SK-N-SH (cell line): ENCODE measurements around the gene APLN. TPM values are rescaled to one million over a fixed set of nuclear protein-coding genes. Genes with fewer than 3 reads are reported as not detected.

ENCODE experiments used
- CTCF ChIA-PET: fragments of 300-600, 350-600 bp; formaldehyde crosslinking; extraction: SDS; loops from one replicate; lab custom pipeline; 2021; lab: Yijun Ruan, JAX
- POLR2A ChIA-PET: fragments of 350-600 bp; sonication (Branson Sonifier 250); formaldehyde crosslinking; extraction: SDS; loops from one replicate; lab custom pipeline; 2020; ENCODE audit warnings: antibody characterized with exemption, inconsistent platforms; lab: Yijun Ruan, JAX
- DNase-seq: peaks from one replicate; pipeline ENCODE4 v3.0.0; 2012
- H2AFZ ChIP-seq: fragments of 200-600 bp; sonication (generic); 2 replicates; pipeline ENCODE4 v1.8.1; 2016; ENCODE audit warnings: antibody characterized with exemption, mild to moderate bottlenecking, low read depth
- H3F3A ChIP-seq: fragments of 200-600 bp; sonication (generic); replicated peaks from 2 replicates; pipeline ENCODE3; 2016; ENCODE audit warnings: antibody characterized with exemption, mild to moderate bottlenecking; ENCODE audit not compliant: insufficient read depth
- H3K27ac ChIP-seq, 2 experiments: fragments of 200-500 bp in 1 of 2; fragments of 200-600 bp in 1 of 2; sonication (Bioruptor generic) in 1 of 2; sonication (generic), shearing (Covaris generic) in 1 of 2; 2 replicates each; pipeline versions ENCODE4 v1.5.1 to v1.6.1; 2014 to 2016; ENCODE audit warnings: low read depth in 2 of 2, inconsistent platforms in 1 of 2, low read length in 1 of 2, mild to moderate bottlenecking in 1 of 2, mixed read lengths in 1 of 2
- H3K27me3 ChIP-seq: fragments of 200-600 bp; sonication (generic), shearing (Covaris generic); 2 replicates; pipeline ENCODE4 v1.6.1; 2016; ENCODE audit warnings: mixed run types; ENCODE audit not compliant: insufficient read depth
- H3K36me3 ChIP-seq, 2 experiments: fragments of 200-500 bp in 1 of 2; fragments of 200-600 bp in 1 of 2; sonication (Bioruptor generic) in 1 of 2; sonication (generic) in 1 of 2; replicated peaks in 1 of 2; 2 replicates each; pipeline versions ENCODE3 to v1.5.1; 2014 to 2016; ENCODE audit warnings: low read length in 1 of 2, mild to moderate bottlenecking in 1 of 2; ENCODE audit not compliant: insufficient read depth in 2 of 2, control insufficient read depth in 1 of 2
- H3K4me1 ChIP-seq, 2 experiments: fragments of 200-500 bp in 1 of 2; fragments of 200-600 bp in 1 of 2; sonication (Bioruptor generic) in 1 of 2; sonication (generic), shearing (Covaris generic) in 1 of 2; 2 replicates each; pipeline versions ENCODE4 v1.5.1 to v1.6.1; 2014 to 2016; ENCODE audit warnings: low read depth in 1 of 2, low read length in 1 of 2, mixed run types in 1 of 2; ENCODE audit not compliant: insufficient read depth in 2 of 2, control insufficient read depth in 1 of 2
- H3K4me2 ChIP-seq: fragments of 200-600 bp; sonication (generic), shearing (Covaris generic); 2 replicates; pipeline ENCODE4 v1.6.1; 2017; ENCODE audit warnings: mixed run types
- H3K4me3 ChIP-seq, 2 experiments: fragments of 200-500 bp in 1 of 2; fragments of 200-600 bp in 1 of 2; sonication (Bioruptor generic) in 1 of 2; sonication (generic), shearing (Covaris generic) in 1 of 2; 2 replicates each; pipeline versions ENCODE4 v1.5.1 to v1.8.1; 2014 to 2016; ENCODE audit warnings: low read depth in 2 of 2, inconsistent platforms in 1 of 2, low read length in 1 of 2, mild to moderate bottlenecking in 1 of 2, mixed read lengths in 1 of 2, moderate library complexity in 1 of 2
- H3K79me2 ChIP-seq: fragments of 200-600 bp; sonication (generic); 2 replicates; pipeline ENCODE4 v1.8.1; 2017; ENCODE audit warnings: mild to moderate bottlenecking; ENCODE audit not compliant: insufficient read depth
- H3K9ac ChIP-seq: fragments of 200-600 bp; sonication (generic); 2 replicates; pipeline ENCODE4 v1.6.1; 2017; ENCODE audit warnings: mixed run types
- H3K9me2 ChIP-seq: fragments of 200-600 bp; sonication (generic); 2 replicates; pipeline ENCODE4 v1.6.1; 2017; ENCODE audit warnings: mixed run types
- H3K9me3 ChIP-seq: fragments of 200-600 bp; sonication (generic); 2 replicates; pipeline ENCODE4 v1.6.1; 2017; ENCODE audit warnings: mixed run types, mild to moderate bottlenecking, moderate library complexity
- H4K20me1 ChIP-seq: fragments of 200-600 bp; sonication (generic); 2 replicates; pipeline ENCODE4 v1.6.1; 2017; ENCODE audit warnings: mild to moderate bottlenecking, mixed run types; ENCODE audit not compliant: insufficient read depth
- ELF1 ChIP-seq: IDR thresholded peaks from 2 replicates; pipeline ENCODE4 v1.4.0; 2012
- EP300 ChIP-seq, 2 experiments: IDR thresholded peaks; 2 replicates each; pipeline versions ENCODE4 v1.4.0 to v1.6.1; 2012; ENCODE audit warnings: borderline replicate concordance in 1 of 2, low read depth in 1 of 2, low read length in 1 of 2
- FOSL2 ChIP-seq: IDR thresholded peaks from 2 replicates; pipeline ENCODE4 v1.4.0; 2012; ENCODE audit warnings: low read depth, mild to moderate bottlenecking, moderate library complexity, borderline replicate concordance
- FOXJ3 ChIP-seq: sonication (generic); formaldehyde crosslinking; IDR thresholded peaks from 2 replicates; pipeline ENCODE4 v1.5.1; 2020; ENCODE audit warnings: mild to moderate bottlenecking, missing genetic modification reagents
- FOXM1 ChIP-seq: IDR thresholded peaks from 2 replicates; pipeline ENCODE4 v1.4.0; 2012; ENCODE audit warnings: low read depth, mild to moderate bottlenecking
- JUND ChIP-seq: IDR thresholded peaks from 2 replicates; pipeline ENCODE4 v1.4.0; 2012
- MEF2A ChIP-seq: IDR thresholded peaks from 2 replicates; pipeline ENCODE4 v1.4.0; 2012; ENCODE audit warnings: low read depth, borderline replicate concordance
- RAD21 ChIP-seq: IDR thresholded peaks from 2 replicates; pipeline ENCODE4 v1.6.1; 2012; ENCODE audit warnings: mild to moderate bottlenecking, low read length
- RCOR1 ChIP-seq: fragments of 150-350 bp; IDR thresholded peaks from 2 replicates; pipeline ENCODE4 v1.6.1; 2017; ENCODE audit warnings: antibody characterized with exemption, low read length
- RXRA ChIP-seq: IDR thresholded peaks from 2 replicates; pipeline ENCODE4 v1.4.0; 2012; ENCODE audit warnings: low read depth, mild to moderate bottlenecking, borderline replicate concordance
- SMC3 ChIP-seq: IDR thresholded peaks from 2 replicates; pipeline ENCODE4 v1.6.1; 2012; ENCODE audit warnings: low read depth, low read length, improper control_type of control experiment
- TAF1 ChIP-seq: IDR thresholded peaks from 2 replicates; pipeline ENCODE4 v1.6.1; 2012; ENCODE audit warnings: low read depth, mild to moderate bottlenecking, low read length, moderate library complexity, borderline replicate concordance
- TCF12 ChIP-seq: IDR thresholded peaks from 2 replicates; pipeline ENCODE4 v1.4.0; 2012
- YY1 ChIP-seq: IDR thresholded peaks from 2 replicates; pipeline ENCODE4 v1.4.0; 2012; ENCODE audit warnings: low read depth, mild to moderate bottlenecking
- WGBS: methylation state at CpG from one replicate; pipeline ENCODE4 v1.1.6; 2017; ENCODE audit warnings: low lambda C conversion rate; 5-methylcytosine and 5-hydroxymethylcytosine counted together
- polyA plus RNA-seq, 3 experiments: library from polyadenylated mRNA; depleted of rRNA; stranded (reverse); fragments of >200 nt; gene quantifications; 2 replicates each; pipeline ENCODE4 v1.2.3, GENCODE V29; 2012
- TF ChIP-seq, protein P1 (sequence below): fragments of 200-600 bp; sonication (generic); IDR thresholded peaks from 2 replicates; pipeline ENCODE4 v1.6.1; 2017; ENCODE audit warnings: antibody characterized with exemption, mild to moderate bottlenecking, moderate library complexity

The APLN gene
- polyA plus RNA-seq, 1 of the 3 experiments (the other 2 are of a cell fraction) = 0.82 TPM

DNA sequence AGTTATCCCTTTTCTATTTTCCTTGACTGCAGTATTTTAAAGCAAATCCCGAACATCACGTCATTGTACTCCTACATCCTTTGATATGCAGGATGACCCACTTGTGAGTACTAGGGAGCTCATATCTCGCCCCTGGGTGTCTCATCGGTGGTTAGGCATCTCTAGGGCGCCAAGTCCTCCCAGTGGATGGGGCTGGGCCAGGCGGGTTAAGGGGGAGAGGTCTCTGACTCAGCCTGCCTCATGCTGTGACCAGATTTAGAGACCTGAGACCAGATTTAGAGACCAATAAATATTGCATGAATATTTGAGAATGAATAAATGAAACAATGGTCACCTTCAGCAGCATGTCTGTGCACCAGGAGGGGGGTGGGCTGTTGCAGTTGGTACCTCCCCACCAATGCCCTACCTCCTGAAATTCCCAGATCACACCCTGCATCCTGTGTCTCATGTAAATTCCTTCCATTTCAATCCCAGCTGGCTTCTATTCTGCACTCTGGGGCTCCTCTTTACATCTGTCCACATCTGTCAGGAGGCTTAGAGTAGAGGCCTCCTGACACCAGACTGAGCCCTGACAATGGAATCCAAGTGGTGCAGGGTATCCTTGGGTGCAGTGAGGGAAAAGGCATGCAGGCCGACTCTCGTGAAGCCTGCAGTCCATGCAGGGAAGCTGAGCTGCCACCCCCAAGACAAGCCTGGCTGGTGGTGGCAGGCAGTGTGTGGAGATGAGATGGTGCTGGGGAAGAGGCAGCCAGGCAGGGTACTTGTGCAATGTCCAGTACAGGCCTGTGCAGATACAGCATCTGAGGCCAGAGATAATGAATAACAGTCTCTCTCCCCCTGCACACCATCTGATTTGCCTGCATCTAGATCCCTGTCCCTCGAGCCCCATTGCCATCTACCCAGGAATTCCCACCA, 5.2 kb downstream of the APLN start (continued):
- TF ChIP-seq FOSL2 = no peak
- TF ChIP-seq RCOR1 = no peak
- TF ChIP-seq YY1 = no peak

DNA sequence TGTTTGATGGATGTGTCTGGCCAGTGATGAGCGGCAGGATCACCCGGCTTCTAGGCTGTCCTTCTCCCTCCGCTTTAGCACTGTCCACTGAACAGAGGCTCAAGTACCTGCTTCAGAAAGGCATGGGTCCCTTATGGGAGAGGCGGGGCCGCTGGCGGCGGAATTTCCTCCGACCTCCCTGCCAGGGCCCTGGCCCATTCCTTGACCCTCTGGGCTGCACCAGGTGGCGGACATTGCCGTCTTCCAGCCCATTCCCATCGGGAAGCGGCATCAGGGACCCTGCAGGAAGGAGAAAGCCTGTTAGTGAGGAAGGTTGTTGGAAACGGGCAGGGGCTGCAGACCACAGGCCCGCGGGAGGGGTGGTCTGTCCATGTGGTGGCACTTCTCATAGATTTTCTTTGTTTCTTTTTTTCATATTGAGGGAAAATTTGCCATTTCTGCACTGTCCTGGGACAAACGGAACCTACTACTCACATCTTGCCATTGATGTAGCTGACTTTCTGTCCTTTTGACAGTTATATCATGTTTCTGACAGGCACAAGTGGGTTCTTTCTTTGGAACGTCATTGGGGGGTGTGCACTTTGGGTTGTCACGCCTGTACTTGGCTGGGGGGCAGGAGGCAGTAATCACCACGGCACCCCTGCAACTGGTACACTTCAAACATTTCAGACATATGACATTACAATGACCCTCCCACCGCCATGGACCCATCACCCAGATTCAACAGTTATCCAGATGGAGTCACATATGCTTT, 6.1 kb downstream of the APLN start:
- H3K36me3 ChIP-seq = no peaks in the 10 kb centered on the region
- H3K9me2 ChIP-seq = no peaks in the 10 kb centered on the region
- no peaks in the 10 kb centered on the region for H3K9me3 ChIP-seq
- H3F3A ChIP-seq = no peaks in the 10 kb centered on the region
- H3K27me3 ChIP-seq = peaks cover 64% of the 10 kb centered on the region
- H3K4me1 ChIP-seq = peaks cover 0 to 58% of the 10 kb centered on the region in 2 experiments; a peak in 1 of 4 replicates
- no peak overlapping the region for H3K4me3 ChIP-seq
- no peak overlapping the region for H3K9ac ChIP-seq
- WGBS = 42% methylated on average over 17 of the region's 20 CpGs
- H3K79me2 ChIP-seq = no peaks in the 10 kb centered on the region
- H3K4me2 ChIP-seq = no peak overlapping the region
- H2AFZ ChIP-seq = no peak overlapping the region
- CTCF ChIA-PET = interaction anchor here (0.6 to 11.6 kb wide), 2 partner anchors 10 to 100 kb away, joined by 3 to 109 read pairs; no protein-coding TSS in a partner anchor
- no peak for DNase-seq
- TF ChIP-seq TAF1 (no peak), TCF12 (no peak), FOSL2 (no peak), SMC3 (no peak), FOXM1 (no peak), ELF1 (no peak), MEF2A (no peak), RAD21 (no peak), JUND (no peak), FOXJ3 (no peak), RCOR1 (no peak), EP300 (IDR thresholded peaks at IDR 0.05; ENCODE audit: borderline replicate concordance in 1 of 2, low read depth in 1 of 2, low read length in 1 of 2) (no peak), RXRA (no peak)
- TF ChIP-seq, protein P1, sequence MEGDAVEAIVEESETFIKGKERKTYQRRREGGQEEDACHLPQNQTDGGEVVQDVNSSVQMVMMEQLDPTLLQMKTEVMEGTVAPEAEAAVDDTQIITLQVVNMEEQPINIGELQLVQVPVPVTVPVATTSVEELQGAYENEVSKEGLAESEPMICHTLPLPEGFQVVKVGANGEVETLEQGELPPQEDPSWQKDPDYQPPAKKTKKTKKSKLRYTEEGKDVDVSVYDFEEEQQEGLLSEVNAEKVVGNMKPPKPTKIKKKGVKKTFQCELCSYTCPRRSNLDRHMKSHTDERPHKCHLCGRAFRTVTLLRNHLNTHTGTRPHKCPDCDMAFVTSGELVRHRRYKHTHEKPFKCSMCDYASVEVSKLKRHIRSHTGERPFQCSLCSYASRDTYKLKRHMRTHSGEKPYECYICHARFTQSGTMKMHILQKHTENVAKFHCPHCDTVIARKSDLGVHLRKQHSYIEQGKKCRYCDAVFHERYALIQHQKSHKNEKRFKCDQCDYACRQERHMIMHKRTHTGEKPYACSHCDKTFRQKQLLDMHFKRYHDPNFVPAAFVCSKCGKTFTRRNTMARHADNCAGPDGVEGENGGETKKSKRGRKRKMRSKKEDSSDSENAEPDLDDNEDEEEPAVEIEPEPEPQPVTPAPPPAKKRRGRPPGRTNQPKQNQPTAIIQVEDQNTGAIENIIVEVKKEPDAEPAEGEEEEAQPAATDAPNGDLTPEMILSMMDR = no peak
- TF ChIP-seq, all 33 proteins: peak for 0
- Histone ChIP-seq H3K27ac (no peak overlapping the region), H4K20me1 (no peaks in the 10 kb centered on the region)
- POLR2A ChIA-PET = no interaction called here
